GM19351 (cell line): ENCODE data around the gene VSIG10L2.

Source experiments
- ATAC-seq: cut with Tn5 transposase; IDR thresholded peaks from one replicate; pipeline ENCODE4 v1.9.1; 2021; ENCODE audit warnings: mild to moderate bottlenecking, moderate library complexity; ENCODE audit not compliant: unreplicated experiment

VSIG10L2 gene

DNA sequence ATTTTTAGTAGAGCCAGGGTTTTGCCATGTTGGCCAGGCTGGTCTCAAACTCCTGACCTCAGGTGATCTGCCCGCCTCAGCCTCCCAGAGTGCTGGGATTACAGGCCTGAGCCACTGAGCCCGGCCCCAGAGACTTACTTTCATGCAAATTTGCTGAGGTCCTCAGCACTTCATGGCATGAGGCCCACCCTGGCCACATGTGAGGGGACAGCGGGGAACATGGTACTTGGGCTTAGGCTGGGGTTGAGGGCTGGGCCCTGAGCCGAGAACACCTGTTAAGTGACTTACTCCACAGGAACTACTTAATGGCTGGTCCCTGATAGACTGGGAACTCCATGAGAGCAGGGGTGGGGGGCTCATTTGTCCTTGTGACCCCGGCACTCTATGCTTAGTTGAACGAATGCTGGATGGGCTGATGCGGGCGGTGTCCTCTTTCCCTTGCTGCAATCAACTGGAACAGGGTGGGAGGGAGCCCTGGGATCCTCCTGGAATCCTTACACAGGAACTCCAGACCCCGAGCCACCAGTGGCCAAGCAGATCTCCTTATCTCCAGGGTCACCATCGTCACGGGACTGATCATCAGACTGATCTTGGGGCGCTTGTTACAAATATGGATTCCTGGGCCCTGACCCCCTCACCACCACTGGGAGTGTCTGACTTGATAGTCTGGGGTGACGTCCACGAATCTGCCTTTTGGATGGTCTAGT, 1.0 kb downstream of the VSIG10L2 start:
- no peak for ATAC-seq

DNA sequence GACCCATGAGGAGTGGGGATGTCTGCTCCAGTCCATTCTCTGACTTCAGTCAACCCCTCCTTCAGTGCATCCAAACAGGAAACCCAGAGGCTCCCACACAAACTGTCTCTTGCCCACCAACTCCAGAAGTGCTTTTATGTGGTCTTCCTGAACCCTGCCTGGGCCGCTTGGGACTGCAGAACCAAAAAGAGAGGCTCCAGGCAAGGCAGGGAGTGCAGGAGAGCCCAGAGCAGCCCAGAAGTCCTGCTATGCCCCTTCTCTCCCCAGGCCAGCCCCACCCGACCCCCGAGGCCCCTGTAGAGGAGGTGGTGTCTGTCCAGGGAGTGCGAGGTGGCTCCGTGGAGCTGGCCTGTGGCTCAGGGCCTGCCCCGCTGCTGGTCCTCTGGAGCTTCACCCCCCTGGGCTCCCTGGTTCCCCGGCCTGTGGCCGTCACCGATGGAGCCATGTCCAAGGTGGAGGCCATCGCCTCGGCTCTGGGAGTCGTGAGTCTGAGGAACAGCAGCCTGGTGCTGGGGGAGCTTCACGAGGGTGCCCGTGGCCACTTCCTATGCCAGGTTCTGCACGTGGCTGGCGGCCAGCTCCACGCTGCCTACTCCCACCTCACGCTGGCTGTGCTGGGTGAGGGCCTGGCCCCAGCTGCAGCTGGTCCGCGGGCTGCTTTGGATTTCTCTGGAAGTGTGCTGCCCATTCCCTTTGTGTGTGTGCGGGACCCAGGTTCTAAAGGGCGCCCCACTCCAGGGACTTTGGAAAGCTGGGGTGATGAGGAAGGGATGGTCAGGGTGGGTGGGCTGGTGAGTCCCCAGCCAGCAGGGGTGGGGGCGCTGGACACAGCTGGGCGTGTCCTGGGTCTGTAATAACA, 1.8 kb downstream of the VSIG10L2 start:
- ATAC-seq, result no peak

DNA sequence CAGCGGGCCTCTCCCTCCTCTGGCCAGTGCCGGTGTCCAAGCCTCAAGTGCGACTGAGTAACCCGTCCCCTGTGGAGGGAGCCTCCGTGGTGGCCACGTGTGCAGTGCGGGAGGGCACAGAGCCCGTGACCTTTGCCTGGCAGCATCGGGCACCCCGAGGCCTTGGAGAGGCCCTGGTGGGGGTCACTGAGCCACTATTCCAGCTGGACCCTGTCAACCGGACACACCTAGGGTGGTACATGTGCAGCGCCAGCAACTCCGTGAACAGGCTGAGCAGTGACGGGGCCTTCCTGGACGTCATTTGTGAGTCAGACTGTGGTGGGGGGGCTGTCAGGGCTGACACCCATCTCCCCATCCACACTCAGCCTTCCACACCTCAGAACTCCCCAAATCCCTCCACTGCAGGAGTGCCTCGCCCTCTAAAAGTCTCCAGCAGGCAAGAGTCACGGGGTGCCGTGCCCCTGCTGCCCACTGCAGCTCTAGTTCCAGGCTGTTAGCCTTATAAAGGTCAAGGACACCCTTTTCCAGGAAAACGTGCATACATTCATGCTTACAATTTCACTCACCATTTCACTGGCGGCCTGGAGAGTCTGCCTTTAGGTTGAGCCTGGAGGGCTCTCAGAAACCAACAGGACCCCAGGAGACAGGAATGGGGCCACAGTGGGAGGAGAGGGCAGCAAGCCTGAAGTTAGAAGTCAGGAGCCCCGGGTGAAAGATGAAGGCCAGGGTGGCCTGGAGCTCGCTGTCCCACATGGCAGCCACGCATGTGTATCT, 2.6 kb downstream of the VSIG10L2 start:
- ATAC-seq, result no peak

DNA sequence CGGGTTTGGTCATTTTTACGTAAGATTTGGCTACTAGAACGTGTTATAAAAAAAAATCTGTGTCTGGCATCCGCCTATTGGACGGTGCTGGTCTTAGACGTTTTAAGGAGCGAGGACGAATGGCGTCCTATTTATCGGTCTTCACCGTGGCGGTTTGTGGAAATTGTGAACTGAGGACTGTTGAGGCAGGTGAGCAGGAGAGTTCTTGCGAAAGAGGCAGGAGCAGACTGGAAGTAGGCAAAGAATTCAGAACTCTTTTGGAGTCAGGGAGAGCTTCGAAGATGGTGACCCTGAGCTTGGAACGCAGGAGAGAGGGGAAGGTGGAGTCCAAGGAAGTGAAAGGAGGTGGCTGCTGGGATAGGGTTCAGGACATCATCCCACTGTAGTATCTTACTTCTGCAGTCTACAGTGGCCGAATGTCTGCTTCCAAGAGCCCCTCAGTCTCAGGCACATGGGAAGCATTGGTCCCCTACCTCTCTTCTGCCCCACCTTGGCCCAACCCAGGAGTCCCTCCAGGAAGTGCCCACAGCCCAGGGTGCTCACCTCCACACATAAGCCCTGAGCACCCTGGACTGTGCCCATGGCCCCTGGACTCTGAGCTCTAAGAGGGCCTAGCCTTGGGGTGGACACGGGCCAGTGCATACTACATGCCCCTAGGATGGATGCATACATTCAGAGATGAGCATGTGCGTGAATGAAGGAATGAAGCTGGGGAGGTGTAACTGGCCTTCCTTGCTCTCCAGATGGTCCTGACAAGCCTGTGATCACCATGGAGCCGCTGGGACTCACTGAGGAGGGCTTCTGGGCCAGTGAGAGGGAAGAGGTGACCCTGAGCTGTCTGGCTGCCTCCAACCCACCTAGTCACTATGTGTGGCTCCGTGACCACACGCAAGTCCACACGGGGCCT, 3.7 kb downstream of the VSIG10L2 start:
- no peak for ATAC-seq

DNA sequence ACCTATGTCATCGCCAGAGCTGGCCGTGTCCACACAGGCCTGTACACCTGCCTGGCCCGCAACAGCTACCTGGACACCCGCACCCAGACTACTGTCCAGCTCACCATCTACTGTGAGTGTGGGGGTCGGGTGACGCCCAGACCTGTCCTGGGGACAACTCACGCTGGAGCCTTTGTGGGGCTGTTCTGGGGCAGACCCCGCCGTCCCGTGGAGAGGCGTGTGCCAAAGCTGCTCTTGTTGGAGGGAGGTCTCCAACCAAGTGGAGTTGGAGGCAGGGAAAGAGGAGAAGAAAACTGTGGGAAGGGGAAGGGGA, 4.3 kb downstream of the VSIG10L2 start:
- ATAC-seq, result no peak

DNA sequence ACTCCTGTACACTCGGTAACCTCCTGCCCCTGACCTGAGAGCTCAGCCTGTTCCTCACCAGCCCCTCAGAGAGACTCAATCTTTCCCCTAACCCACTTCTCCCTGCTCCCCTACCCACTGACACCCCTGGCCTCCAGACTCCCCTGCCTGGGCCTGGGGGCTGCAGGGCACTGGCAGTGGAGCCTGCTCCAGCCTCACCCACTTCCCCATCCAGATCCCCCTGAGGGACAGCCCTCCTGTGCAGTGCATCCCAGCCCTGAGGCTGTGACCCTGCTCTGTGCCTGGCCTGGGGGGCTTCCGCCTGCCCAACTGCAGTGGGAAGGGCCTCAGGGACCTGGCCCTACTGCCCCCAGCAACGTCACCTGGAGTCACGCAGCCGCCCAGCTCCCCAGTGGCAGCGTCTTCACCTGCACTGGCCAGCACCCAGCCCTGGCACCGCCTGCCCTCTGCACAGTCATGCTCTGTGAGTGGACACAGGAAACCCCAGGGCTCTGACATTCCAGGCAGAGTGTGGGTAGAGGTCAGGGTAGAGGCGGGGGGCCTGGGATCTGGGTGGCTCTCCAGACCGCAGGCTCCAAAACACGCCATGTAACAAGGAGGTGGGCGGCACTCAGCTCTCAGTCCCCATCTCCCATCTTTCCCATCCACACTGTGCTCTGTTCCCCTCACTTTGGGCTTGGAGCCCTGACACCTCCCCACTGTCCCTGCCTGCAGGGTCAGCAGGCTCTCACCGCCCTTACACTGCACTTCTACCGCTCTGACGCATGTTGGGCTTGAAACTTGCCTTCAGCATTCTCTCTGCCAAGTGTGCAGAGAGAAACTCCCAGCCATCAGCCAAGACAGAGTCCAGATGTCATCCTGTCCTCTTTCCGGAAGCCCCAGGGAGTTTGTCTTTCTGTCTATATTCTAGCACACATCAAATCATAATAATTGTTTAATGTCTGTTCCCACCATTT, 5.1 kb downstream of the VSIG10L2 start:
- ATAC-seq, result no peak

DNA sequence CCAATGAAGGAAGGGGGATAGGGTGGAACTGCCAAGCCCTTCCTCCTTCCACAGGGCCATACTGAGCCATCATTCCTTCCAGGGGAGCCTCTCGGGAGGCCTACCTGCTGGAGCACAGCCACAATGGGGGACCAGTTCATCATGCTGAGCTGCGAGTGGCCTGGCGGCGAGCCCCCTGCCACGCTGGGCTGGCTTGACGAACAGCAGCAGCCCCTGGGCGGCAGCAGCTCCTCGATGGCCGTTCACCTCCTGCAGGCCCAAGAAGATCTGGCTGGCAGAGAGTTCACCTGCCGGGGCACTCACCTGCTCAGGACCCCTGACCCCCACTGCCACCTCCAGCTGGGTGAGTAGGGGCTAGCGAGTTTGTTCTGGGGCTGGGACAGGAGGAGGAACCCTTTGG, 5.9 kb downstream of the VSIG10L2 start:
- ATAC-seq, result no peak

DNA sequence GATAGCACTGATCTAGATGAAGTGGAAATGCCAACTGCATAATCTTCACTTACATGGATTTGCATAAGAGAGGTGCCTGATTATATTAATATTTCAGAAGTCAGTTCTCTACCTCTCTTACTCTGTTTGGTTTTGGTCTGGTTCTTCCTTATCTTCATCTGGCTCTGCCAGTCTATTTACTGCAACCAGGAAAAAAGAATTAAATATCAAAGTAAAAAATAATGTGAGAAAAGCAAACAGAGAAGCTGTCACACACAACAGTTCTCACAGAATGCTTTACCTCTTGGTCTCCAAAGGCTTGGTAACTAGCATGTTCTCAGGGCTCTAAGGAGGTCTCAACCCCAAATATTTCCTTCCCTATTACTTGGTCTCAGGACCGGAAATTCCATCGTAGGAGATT, 6.7 kb downstream of the VSIG10L2 start:
- no peak for ATAC-seq

DNA sequence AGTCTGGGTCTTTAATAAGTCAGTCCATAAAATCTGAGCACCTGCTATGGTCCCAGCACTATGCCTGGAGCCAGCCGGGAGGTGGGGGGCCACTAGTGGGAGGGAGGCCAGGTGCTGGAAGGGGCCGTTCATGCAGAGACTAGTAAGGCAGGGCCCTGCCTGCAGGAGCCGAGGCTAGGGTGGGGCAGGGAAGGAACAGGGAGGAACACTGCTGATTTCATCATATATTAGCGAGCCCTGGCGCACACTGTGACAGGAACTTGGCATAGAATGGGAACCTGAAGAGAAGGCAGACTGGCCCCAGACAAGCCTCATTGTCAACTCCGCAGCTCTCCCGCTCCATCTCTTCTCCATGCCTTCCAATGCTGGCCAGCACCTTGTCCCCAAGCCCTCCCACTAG, 7.1 kb downstream of the VSIG10L2 start:
- ATAC-seq, result no peak

DNA sequence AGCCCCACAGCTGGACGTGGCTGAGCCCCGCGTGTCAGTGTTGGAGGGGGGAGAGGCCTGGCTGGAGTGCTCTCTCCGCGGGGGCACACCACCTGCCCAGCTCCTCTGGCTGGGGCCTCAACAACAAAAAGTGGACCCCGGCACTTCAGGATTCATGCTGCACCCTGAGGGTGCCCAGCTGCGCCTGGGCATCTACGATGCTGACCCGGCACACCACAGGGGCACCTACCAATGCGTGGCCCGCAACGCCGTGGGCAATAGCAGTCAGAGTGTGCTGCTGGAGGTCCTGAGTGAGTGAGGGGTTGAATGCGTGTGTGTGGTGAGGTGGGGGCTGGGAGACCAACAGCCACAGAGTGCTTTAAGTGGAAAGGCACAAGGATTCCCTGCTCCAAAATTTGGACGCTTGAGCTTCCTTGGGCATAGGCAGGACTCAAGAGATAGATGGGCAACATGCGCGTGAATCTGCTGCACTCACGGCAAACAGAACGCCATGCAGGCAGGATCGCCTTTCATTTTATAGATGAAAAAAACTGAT, 7.6 kb downstream of the VSIG10L2 start:
- no peak for ATAC-seq

DNA sequence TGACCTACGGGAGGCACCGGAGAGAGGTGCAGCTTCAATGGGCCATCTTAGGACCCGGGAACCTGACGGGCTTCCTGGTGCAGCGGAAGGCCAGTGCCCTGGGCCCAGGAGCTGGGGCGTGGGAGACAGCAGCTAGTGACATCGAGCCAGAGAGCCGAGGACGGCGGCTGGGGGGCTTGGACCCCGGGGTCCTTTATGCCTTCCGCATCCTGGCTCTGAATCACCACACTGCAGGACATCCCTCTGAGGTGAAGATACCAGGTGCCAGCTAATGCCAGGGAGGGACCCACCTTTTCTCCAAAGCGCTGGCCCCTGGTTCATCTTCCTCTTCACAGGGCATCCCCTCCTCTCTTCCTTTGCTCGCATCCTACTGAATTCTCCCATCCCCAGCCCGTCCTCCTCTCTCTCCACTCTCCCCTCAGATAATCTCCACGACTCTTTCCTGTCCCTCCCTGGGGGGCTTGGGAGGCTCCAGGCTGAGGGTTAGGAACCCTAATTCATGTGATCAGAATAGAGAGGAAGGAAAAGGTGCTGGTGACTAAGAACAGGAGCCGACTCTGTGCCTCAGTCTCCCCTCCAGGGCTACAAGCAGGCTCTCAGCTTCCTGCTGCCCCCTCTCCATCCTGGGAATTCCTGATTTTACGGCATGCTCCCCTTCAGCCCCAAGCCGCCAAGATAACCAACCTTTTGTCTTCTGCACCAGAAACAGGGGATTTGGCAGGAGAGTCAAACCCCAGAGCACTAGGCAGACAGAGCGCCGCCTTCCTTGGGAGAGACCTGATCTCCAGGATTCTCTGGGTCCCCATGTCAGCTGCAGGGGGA, 8.5 kb downstream of the VSIG10L2 start:
- no peak for ATAC-seq

DNA sequence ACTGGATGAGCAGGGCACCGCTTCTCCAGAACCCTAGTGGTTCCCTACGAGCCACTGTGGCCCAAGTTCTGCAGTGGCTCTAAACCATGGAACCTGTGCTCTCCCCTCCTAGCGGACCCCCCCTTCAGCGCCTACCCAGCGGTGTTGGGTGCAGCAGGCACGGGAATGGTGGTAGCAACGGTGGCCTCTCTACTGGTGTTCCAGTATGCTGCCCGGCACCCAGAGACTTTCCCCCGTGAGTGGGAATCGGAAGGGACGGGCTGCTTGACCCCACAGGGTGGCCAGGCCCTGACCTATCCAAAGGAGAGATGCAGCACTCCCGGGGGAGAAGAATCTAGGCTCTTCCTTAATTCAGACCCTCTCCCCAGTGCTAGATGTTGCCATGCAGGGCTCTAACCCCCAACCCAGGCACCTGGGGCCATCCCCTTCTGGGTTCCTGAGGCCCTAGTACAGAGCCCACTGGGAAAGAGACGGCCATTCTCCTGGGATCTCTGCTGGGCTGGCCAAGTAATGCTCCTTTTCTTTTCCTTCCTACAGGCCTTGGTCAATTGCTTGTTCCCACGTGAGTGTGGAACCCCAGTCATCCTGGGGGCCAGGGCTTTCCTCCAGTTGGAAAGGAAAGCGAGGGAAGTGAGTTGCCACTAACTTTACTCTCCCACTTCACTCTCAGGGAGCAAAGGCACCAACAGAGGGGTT, 9.2 kb downstream of the VSIG10L2 start:
- no peak for ATAC-seq

DNA sequence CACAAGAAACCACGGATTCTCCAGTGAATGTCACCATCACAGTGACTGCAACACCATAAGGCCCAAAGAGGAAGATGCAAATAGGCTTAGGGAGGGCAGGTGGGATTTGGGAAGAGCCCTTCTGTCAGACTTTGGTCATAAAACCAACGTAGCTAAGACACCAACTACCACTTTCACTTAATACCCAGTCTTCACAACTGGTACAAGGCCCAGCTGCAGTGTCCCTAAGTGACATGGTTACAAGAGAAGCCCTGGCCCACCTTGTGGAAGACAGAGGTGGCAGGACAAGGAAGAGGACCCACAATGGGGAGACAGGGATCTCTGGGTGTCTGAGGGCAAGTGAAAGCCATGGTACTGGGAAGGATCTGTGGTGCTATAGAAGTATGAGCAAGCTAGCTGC, 10.0 kb downstream of the VSIG10L2 start:
- no peak for ATAC-seq

DNA sequence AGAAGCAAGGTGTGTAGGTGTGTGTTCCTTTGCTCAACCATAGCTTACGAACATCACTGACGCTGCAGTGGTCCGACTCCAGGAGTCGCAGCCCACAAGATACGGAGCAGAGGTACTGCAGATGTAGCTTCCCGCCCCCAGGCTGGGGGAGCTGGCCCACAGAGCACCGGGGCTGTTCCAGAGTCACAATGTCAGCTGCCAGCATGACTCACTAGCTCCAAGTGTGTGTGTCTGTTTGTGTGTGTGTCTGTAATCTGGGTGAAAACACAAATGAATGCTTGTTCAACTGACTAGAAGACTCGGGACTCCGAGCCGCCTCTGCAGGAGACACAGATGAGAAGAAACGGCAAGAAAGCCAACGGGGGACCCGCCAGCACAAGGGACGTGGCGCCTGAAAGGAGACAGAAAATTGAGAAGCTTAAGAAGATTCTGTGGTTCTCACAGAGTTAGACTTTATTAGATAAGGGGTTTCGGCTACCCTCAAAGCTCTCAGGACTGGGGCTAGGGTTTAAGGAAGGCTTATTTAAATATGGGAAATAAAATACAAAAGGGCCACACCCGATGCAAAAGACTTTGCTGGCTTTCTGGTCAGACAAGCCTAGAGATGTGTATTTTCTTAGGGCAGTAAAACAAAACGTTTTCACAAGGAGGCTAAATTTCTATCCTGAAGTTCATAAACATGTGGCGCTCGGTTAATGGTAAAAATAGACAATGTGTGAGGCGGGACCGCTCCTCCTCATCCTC, 10.7 kb downstream of the VSIG10L2 start:
- no peak for ATAC-seq

DNA sequence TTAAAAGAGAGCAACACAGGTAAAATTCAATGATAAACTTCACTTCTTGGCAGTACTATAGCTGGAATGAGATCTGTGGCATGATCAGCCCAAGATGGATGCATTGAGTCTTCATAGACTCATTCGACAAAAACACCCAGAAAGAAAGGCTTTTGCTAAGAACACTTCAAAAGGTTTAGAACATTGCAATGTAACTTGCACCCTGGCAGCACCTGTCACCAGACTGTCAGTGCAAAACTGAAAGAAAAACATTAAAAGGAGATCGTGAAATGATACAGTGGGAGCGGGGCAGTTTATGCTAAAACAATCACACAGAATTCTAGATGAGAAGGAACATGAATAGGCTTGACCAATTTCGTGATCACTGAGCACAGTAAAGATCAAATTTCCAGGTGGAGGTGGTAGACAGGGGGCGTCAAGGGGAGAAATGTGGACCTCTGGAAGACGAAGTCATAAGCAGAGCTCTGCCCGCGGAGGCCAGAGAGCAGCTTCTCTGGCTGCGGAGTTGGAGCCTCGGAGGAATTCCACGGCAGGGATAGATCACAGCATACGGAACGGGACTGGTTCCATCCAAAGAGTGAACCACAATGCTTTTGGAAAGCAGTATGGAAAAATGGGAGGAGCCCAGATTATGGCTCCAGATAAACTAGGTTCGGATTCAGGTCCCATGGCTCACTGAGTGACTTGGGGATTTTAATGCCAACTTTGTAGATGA, 11.9 kb downstream of the VSIG10L2 start:
- ATAC-seq, result no peak

DNA sequence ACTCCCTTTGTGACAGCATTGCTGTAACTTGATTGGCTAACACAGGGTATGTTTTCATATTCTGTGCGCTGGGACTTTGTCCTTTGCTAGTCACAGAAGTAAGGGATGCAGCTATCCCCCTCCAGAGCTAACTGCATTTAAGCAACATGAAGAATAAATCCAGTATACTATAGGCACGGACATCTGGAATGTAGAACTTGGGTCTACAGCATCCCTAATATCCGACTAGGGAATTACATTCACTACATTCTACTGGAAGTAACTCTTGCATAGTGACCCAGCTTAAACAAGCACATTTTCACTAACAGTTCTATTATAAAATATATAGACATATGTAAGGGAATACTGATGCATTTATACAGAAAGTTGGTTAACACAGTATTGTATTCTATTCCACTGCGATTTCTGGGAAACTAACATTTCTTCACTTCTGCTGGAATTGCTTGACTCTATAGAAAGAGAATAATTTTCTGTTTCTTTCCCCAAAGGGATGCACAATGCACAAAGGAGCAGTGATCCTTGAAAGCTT, 13.1 kb downstream of the VSIG10L2 start:
- no peak for ATAC-seq
